ENCODE results near the gene RNF186.

GRCh38 chr1:19862944-19863343 is 47.9 kb upstream of the RNF186 start:
- TF ChIP-seq CTCF (IDR thresholded peaks at IDR 0.05): no peak
- no peak for TF ChIP-seq POLR2A (IDR thresholded peaks at IDR 0.05)

Data from Peyer's patch (tissue), 4 donors.